ENCODE data around the gene ECI1. TPM values are rescaled to one million over a fixed set of nuclear protein-coding genes. Genes with fewer than 3 reads are reported as not detected.
A peak's percentile ranks its signal among the peaks of the same experiment; 100 is the strongest.

ECI1 gene
- total and polyA plus RNA-seq, 2 of the 13 experiments (the other 11 are each of a cell fraction or from before 2014, with no cell fraction given) = 82.0 to 102 TPM

GRCh38 chr16:2223221-2223941, 28.0 kb downstream of the ECI1 start, which contains the start of gene E4F1 (continued):
- TF ChIP-seq ZNF609 (CRISPR knock-in tag; IDR thresholded peaks at IDR 0.05; ENCODE audit: borderline replicate concordance) (peak; percentile 68; the same call in 1 of the 2 replicates), ZNF383 (CRISPR knock-in tag; IDR thresholded peaks at IDR 0.05; ENCODE audit: borderline replicate concordance) (no peak), ZMYM2 (CRISPR knock-in tag; IDR thresholded peaks at IDR 0.05) (0 out of 2 replicates have a peak, but pooled peaks have one; percentile 52), NPAS2 (CRISPR knock-in tag; IDR thresholded peaks at IDR 0.05; ENCODE audit: borderline replicate concordance) (no peak), UBTF (CRISPR knock-in tag; IDR thresholded peaks at IDR 0.05) (peak; percentile 86), CREB1 (IDR thresholded peaks at IDR 0.05) (peak; percentile 96), CREB1 (CRISPR knock-in tag; IDR thresholded peaks at IDR 0.05) (peak; percentile 90), ARNT (IDR thresholded peaks at IDR 0.05) (no peak), NFE2 (CRISPR knock-in tag; IDR thresholded peaks at IDR 0.05) (no peak), ZNF263 (CRISPR knock-in tag; IDR thresholded peaks at IDR 0.05) (0 out of 2 replicates have a peak, but pooled peaks have one; percentile 16), NBN (conservative IDR thresholded peaks at IDR 0.05) (no peak), FOXA1 (IDR thresholded peaks at IDR 0.05) (no peak), FOXA1 (CRISPR knock-in tag; IDR thresholded peaks at IDR 0.05) (0 out of 2 replicates have a peak, but pooled peaks have one; percentile 4), MIXL1 (CRISPR knock-in tag; IDR thresholded peaks at IDR 0.05) (peak; percentile 39; the same call in 1 of the 2 replicates), BCL3 (CRISPR knock-in tag; IDR thresholded peaks at IDR 0.05) (no peak; the same call in 1 of the 2 replicates), SKI (IDR thresholded peaks at IDR 0.05; ENCODE audit: partially characterized antibody) (peak; percentile 64), TEAD2 (CRISPR knock-in tag; IDR thresholded peaks at IDR 0.05) (no peak), ARID4A (CRISPR knock-in tag; IDR thresholded peaks at IDR 0.05; ENCODE audit: borderline replicate concordance) (peak; percentile 97)

Measured in HepG2 (cell line).